Tongue (tissue), 3 donors: ENCODE data around the gene DR1. TPM values are rescaled to one million over a fixed set of nuclear protein-coding genes. Genes with fewer than 3 reads are reported as not detected.
A peak's percentile ranks its signal among the peaks of the same experiment; 100 is the strongest.
"Not testable (repeated sequence)": the region's sequence is repeated elsewhere in the genome, so short reads cannot be mapped to it uniquely, and the experiment has no call there.

Experiments used
- DNase-seq: peaks from one replicate; pipeline ENCODE4 v3.0.0-alpha.2; 2015
- small RNA-seq: library from RNA; depleted of rRNA; stranded (forward); fragments of <200 nt; gene quantifications from one replicate; pipeline ENCODE3, GENCODE V24; 2014; ENCODE audit warnings: low replicate concordance
- total RNA-seq: library from RNA; depleted of rRNA; stranded (reverse); fragments of >200 nt; gene quantifications from one replicate; pipeline ENCODE4 v1.2.3, GENCODE V29; 2014

DR1 gene
- total RNA-seq, 1 donor from 2014 or later: 61.5 TPM

DNA sequence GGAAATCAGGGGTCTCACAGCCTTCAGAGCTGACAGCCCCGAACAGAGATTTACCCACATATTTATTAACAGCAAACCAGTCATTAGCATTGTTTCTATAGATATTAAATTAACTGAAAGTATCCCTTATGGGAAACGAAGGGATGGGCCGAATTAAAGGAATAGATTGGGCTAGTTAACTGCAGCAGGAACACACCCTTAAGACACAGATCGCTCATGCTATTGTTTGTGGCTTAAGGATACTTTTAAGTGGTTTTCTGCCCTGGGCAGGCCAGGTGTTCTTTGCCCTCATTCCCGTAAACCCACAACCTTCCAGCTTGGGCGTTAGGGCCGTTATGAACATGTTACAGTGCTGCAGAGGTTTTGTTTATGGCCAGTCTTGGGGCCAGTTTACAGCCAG, 40.6 kb downstream of the DR1 start:
- DNase-seq: not testable (repeated sequence)

GRCh38 chr1:93394514-93394913, 48.8 kb downstream of the DR1 start:
- DNase-seq: no peak

DNA sequence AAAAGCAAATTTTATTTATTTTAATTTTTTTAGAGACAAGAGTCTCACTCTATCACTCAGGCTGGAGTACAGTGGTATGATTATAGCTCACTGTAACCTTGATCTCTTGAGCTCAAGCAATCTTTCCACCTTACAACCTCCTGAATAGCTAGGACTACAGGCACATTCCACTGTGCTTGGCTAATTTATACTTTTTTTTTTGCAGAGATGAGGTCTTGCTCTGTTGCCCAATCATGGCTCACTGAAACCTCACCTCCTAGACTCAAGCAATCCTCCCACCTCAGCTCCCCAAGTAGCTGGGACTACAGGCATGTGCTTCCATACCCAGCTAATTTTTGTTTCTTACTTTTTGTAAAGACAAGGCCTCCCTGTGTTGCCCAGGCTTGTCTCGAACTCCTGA, 49.5 kb downstream of the DR1 start:
- no peak for DNase-seq

DNA sequence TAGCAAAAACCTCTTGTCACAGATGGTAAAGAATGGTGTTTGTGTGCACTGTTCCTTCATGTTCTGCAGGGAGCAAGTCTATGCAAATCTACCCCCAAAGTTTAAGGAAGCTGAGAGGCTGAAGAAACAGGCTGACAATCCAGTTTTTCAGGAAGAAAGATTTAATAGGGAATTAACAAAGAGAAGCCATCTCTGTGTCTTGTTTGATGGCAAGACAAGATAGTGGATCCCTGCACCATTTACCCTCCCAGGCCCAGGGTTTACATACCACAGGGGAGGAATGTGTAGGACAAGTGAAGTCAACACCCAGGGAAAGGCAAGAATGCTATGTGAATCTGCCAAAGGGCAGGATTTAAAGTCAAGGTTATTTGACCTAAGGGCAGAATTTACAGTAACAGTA, 54.1 kb downstream of the DR1 start:
- DNase-seq: peak; percentile 17

GRCh38 chr1:93408203-93408602, 62.5 kb downstream of the DR1 start:
- DNase-seq: no peak

GRCh38 chr1:93411000-93411399, 65.3 kb downstream of the DR1 start:
- no peak for DNase-seq

DNA sequence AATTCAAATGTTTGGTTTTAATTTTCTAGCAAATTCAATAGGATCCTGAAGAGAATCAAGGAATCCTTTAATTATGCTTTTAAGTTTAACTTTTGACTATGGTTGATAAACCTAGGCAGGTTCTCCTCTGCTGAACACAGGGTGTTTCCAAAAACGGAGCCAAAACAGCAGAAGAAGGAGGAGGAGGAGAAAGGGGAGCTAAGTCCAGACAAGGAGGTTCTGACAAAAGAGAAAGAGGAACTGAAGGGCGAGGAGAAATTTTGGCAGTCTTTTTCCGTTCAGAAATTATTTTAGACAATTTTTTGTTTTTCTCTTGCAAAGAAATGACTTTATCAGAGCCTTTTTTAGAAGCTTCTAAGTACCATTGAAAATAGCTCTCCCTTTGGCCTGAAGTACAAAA, 69.0 kb downstream of the DR1 start:
- no peak for DNase-seq

DNA sequence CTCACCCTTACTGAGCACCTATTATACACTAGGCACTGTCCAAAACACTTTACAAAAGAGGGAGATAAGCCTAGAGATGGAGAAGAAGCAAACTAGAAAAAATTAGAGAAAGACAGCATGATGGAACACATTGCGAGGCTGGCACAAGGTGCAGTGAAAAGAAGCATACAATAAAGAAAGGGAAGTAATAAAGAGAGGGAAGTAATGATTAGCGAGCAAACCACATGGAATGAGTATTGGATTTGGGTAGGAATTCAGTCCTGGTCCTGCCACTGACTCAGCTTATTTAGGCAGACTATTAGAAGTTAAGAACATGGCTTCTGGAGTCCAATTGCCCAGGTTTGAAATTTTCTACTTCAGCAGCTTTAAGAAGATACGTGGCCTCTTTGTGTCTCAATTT, 69.6 kb downstream of the DR1 start:
- no peak for DNase-seq

DNA sequence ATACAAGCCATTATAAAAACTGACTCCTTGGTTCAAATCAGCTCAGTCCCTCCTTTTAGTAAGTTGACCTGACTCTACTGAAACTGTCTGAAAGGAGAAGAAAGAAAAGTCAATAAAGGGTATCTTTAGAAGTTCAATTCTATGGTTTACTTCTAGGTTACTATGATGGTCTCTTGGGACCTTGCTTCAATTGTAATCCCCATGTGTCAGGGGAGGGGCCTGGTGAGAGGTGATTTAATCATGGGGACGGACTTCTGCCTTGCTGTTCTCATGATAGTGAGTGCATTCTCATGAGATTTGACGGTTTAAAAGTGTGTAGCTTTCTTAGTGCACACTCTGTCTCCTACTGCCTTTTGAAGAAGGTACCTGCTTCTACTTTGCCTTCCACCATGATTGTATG, 70.5 kb downstream of the DR1 start:
- DNase-seq: no peak

Small RNAs within 50 kb of the gene (small RNA-seq; reads per million reads assigned to genes)
- gene RF00019: not detected

Other genes starting within 250 kb of the DR1 start
- gene TMED5, start 165.5 kb upstream of the DR1 start, total RNA-seq: 35.8 TPM
- 8.6 TPM for gene CCDC18, start 165.2 kb upstream of the DR1 start, total RNA-seq
- gene FNBP1L, start 102.2 kb downstream of the DR1 start, total RNA-seq: 57.0 TPM